Hepatocyte (in vitro differentiated cells): ENCODE measurements around the gene FHOD3. TPM values are rescaled to one million over a fixed set of nuclear protein-coding genes. Genes with fewer than 3 reads are reported as not detected.

Source experiments
- DNase-seq: peaks from one replicate; pipeline ENCODE4 v3.0.0-alpha.2; 2016; ENCODE audit warnings: low spot score
- H2AFZ ChIP-seq: fragments of 200-600 bp; sonication (generic); 2 replicates; pipeline ENCODE4 v1.6.0; 2016; ENCODE audit warnings: antibody characterized with exemption, mild to moderate bottlenecking
- H3K27ac ChIP-seq: fragments of 200-600 bp; sonication (generic); 2 replicates; pipeline ENCODE4 v1.5.1; 2016; ENCODE audit warnings: mild to moderate bottlenecking
- H3K27me3 ChIP-seq: fragments of 200-600 bp; sonication (generic); 2 replicates; pipeline ENCODE4 v1.6.1; 2016
- H3K36me3 ChIP-seq: fragments of 200-600 bp; sonication (generic); replicated peaks from 2 replicates; pipeline ENCODE4 v1.5.1; 2016; ENCODE audit warnings: low read depth; ENCODE audit not compliant: insufficient read depth
- H3K4me1 ChIP-seq: fragments of 200-600 bp; sonication (generic); 2 replicates; pipeline ENCODE4 v1.5.1; 2016; ENCODE audit warnings: mild to moderate bottlenecking, moderate library complexity; ENCODE audit not compliant: insufficient read depth
- H3K4me2 ChIP-seq: fragments of 200-600 bp; sonication (generic); 2 replicates; pipeline ENCODE4 v1.6.0; 2016
- H3K4me3 ChIP-seq: fragments of 200-600 bp; sonication (generic); 2 replicates; pipeline ENCODE4 v1.5.1; 2016; ENCODE audit warnings: mild to moderate bottlenecking
- H3K79me2 ChIP-seq: fragments of 200-600 bp; sonication (generic); 2 replicates; pipeline ENCODE4 v1.6.0; 2017; ENCODE audit warnings: mild to moderate bottlenecking
- H3K9me2 ChIP-seq: fragments of 200-600 bp; sonication (generic); replicated peaks from 2 replicates; pipeline ENCODE4 v1.6.0; 2017; ENCODE audit warnings: mild to moderate bottlenecking; ENCODE audit not compliant: insufficient read depth
- H3K9me3 ChIP-seq: fragments of 200-600 bp; sonication (generic); 2 replicates; pipeline ENCODE4 v1.5.1; 2016; ENCODE audit warnings: low read depth, mild to moderate bottlenecking
- H4K20me1 ChIP-seq: fragments of 200-600 bp; sonication (generic); 2 replicates; pipeline ENCODE4 v1.6.0; 2016; ENCODE audit warnings: mild to moderate bottlenecking; ENCODE audit not compliant: insufficient read depth, poor library complexity, severe bottlenecking
- CTCF ChIP-seq: fragments of 200-600 bp; sonication (generic); IDR thresholded peaks from 2 replicates; pipeline ENCODE4 v1.5.1; 2016; ENCODE audit warnings: antibody characterized with exemption, mild to moderate bottlenecking; ENCODE audit not compliant: poor library complexity
- EZH2 ChIP-seq: fragments of 200-600 bp; sonication (generic); IDR thresholded peaks from 2 replicates; pipeline ENCODE4 v1.6.1; 2016; ENCODE audit warnings: antibody characterized with exemption, mild to moderate bottlenecking, borderline replicate concordance
- EZH2phosphoT487 ChIP-seq: fragments of 200-600 bp; sonication (generic); IDR thresholded peaks from one replicate; pipeline ENCODE4 v1.6.1; 2018; ENCODE audit warnings: antibody characterized with exemption, mild to moderate bottlenecking, low read depth, moderate library complexity; ENCODE audit not compliant: unreplicated experiment, severe bottlenecking
- WGBS: methylation state at CpG from one replicate; pipeline ENCODE4 v1.1.6; 2016; ENCODE audit warnings: low lambda C conversion rate; ENCODE audit errors: missing lambda C conversion rate; 5-methylcytosine and 5-hydroxymethylcytosine counted together
- polyA plus RNA-seq: library from polyadenylated mRNA; unstranded; fragments of >200 nt; fragmentation: Nextera tagmentation; extraction: Ambion mirVana; gene quantifications from 2 replicates; pipeline ENCODE4 v1.2.1, GENCODE V29; 2016
- total RNA-seq: library from RNA; depleted of rRNA; stranded (reverse); fragments of >200 nt; gene quantifications from 2 replicates; pipeline ENCODE4 v1.2.3, GENCODE V29; 2014

FHOD3 gene
- total and polyA plus RNA-seq, 2 experiments from 2014 or later, result 1.7 to 2.7 TPM

- Histone ChIP-seq H3K4me3 (no peak overlapping the region), H3K79me2 (no peaks in the 10 kb centered on the region), H3K27ac (no peak overlapping the region), H4K20me1 (no peaks in the 10 kb centered on the region), H3K9me3 (no peaks in the 10 kb centered on the region), H3K9me2 (no peaks in the 10 kb centered on the region), H2AFZ (no peak overlapping the region), H3K4me2 (no peak overlapping the region), H3K27me3 (no peaks in the 10 kb centered on the region), H3K36me3 (no peaks in the 10 kb centered on the region), H3K4me1 (no peaks in the 10 kb centered on the region)
- no peak for TF ChIP-seq EZH2phosphoT487
- TF ChIP-seq EZH2, result no peak
- no peak for TF ChIP-seq CTCF
- 91% methylated on average over 3 of the region's 3 CpGs for WGBS
- no peak for DNase-seq
These were observed 351.7 kb downstream of the FHOD3 start for GRCh38 chr18:36649205-36649604.

GRCh38 chr18:36650266-36650665, 352.8 kb downstream of the FHOD3 start:
- WGBS, result 90% methylated on average over 3 of the region's 3 CpGs
- Histone ChIP-seq H4K20me1 (no peaks in the 10 kb centered on the region), H3K79me2 (no peaks in the 10 kb centered on the region), H3K4me2 (no peak overlapping the region), H3K27me3 (no peaks in the 10 kb centered on the region), H3K4me3 (no peak overlapping the region), H3K9me2 (no peaks in the 10 kb centered on the region), H3K4me1 (no peaks in the 10 kb centered on the region), H3K9me3 (no peaks in the 10 kb centered on the region), H3K27ac (no peak overlapping the region), H3K36me3 (no peaks in the 10 kb centered on the region), H2AFZ (no peak overlapping the region)
- TF ChIP-seq EZH2 (no peak), EZH2phosphoT487 (no peak), CTCF (no peak)
- no peak for DNase-seq

- Histone ChIP-seq H3K9me2 (no peaks in the 10 kb centered on the region), H3K4me3 (no peak overlapping the region), H2AFZ (no peak overlapping the region), H3K79me2 (no peaks in the 10 kb centered on the region), H3K27me3 (no peaks in the 10 kb centered on the region), H3K4me1 (no peaks in the 10 kb centered on the region), H3K4me2 (no peak overlapping the region), H3K27ac (no peak overlapping the region), H3K9me3 (no peaks in the 10 kb centered on the region), H3K36me3 (no peaks in the 10 kb centered on the region), H4K20me1 (no peaks in the 10 kb centered on the region)
- no peak for TF ChIP-seq EZH2phosphoT487
- no peak for TF ChIP-seq CTCF
- no peak for TF ChIP-seq EZH2
- no peak for DNase-seq
- WGBS, result 76% methylated on average over 6 of the region's 6 CpGs
These were observed 353.4 kb downstream of the FHOD3 start for GRCh38 chr18:36650906-36651305.

GRCh38 chr18:36652503-36652902, 355.0 kb downstream of the FHOD3 start:
- Histone ChIP-seq H4K20me1 (no peaks in the 10 kb centered on the region), H3K27me3 (no peaks in the 10 kb centered on the region), H2AFZ (no peak overlapping the region), H3K9me3 (no peaks in the 10 kb centered on the region), H3K4me2 (no peak overlapping the region), H3K79me2 (no peaks in the 10 kb centered on the region), H3K9me2 (no peaks in the 10 kb centered on the region), H3K4me3 (no peak overlapping the region), H3K36me3 (no peaks in the 10 kb centered on the region), H3K4me1 (no peaks in the 10 kb centered on the region), H3K27ac (no peak overlapping the region)
- DNase-seq, result no peak
- no peak for TF ChIP-seq EZH2
- WGBS, result 92% methylated on average over 10 of the region's 10 CpGs
